ENCODE measurements around the gene LIMK1. TPM values are rescaled to one million over a fixed set of nuclear protein-coding genes. Genes with fewer than 3 reads are reported as not detected.
A peak's percentile ranks its signal among the peaks of the same experiment; 100 is the strongest.

Gene LIMK1
- total and polyA plus RNA-seq, 2 experiments from 2014 or later, result 13.0 to 96.5 TPM

GRCh38 chr7:74056096-74056915, 27.3 kb upstream of the LIMK1 start:
- H3K4me3 Mint-ChIP-seq, result no peak overlapping the region
- Histone ChIP-seq H3K79me2 (replicated peaks; ENCODE audit: insufficient read depth) (no peaks in the 10 kb centered on the region), H4K20me1 (replicated peaks; ENCODE audit: insufficient read depth) (no peaks in the 10 kb centered on the region), H3K9me2 (ENCODE audit: insufficient read depth) (no peaks in the 10 kb centered on the region), H3K4me1 (ENCODE audit: insufficient read depth) (peaks cover 10% of the 10 kb centered on the region), H3K4me2 (no peak overlapping the region), H3K36me3 (ENCODE audit: insufficient read depth) (no peaks in the 10 kb centered on the region), H3F3A (replicated peaks; ENCODE audit: low read depth) (no peaks in the 10 kb centered on the region), H3K27me3 (ENCODE audit: insufficient read depth) (no peaks in the 10 kb centered on the region), H3K4me3 (no peak overlapping the region), H2AFZ (peak overlapping the region; percentile 59), H3K27ac (ENCODE audit: low read depth) (no peak overlapping the region)
- no peak overlapping the region for H3K27ac Mint-ChIP-seq
- H3K27me3 Mint-ChIP-seq (ENCODE audit: insufficient read depth, low read depth, poor library complexity), result peaks cover 5% of the 10 kb centered on the region
- no peaks in the 10 kb centered on the region for H3K36me3 Mint-ChIP-seq (ENCODE audit: low read depth)
- H3K9me3 Mint-ChIP-seq, result no peaks in the 10 kb centered on the region
- H3K4me1 Mint-ChIP-seq, result peaks cover 8% of the 10 kb centered on the region
- TF ChIP-seq NANOG (IDR thresholded peaks at IDR 0.05; ENCODE audit: borderline replicate concordance), result no peak
- no peak for TF ChIP-seq CREB1 (CRISPR knock-in tag; IDR thresholded peaks at IDR 0.05; ENCODE audit: low read depth)
- no peak for TF ChIP-seq JUNB (IDR thresholded peaks at IDR 0.05; ENCODE audit: unreplicated experiment)
- ATAC-seq, result no peak
- no peak for DNase-seq (ENCODE audit: low spot score)

GRCh38 chr7:74057216-74057925, 26.2 kb upstream of the LIMK1 start:
- peaks cover under 1% of the 10 kb centered on the region for H3K4me1 ChIP-seq (ENCODE audit: insufficient read depth)
- no peaks in the 10 kb centered on the region for H3K9me2 ChIP-seq (ENCODE audit: insufficient read depth)
- DNase-seq (ENCODE audit: low spot score), result no peak
- no peaks in the 10 kb centered on the region for H4K20me1 ChIP-seq (replicated peaks; ENCODE audit: insufficient read depth)
- Mint-ChIP-seq H3K4me1 (peaks cover 1% of the 10 kb centered on the region; the same call in 2 of the 3 replicates), H3K4me3 (no peak overlapping the region), H3K9me3 (no peaks in the 10 kb centered on the region), H3K27ac (no peak overlapping the region), H3K27me3 (ENCODE audit: insufficient read depth, low read depth, poor library complexity) (peaks cover 11% of the 10 kb centered on the region), H3K36me3 (ENCODE audit: low read depth) (no peaks in the 10 kb centered on the region)
- no peak for ATAC-seq
- no peak overlapping the region for H3K4me2 ChIP-seq
- H2AFZ ChIP-seq, result no peak overlapping the region
- H3K27me3 ChIP-seq (ENCODE audit: insufficient read depth), result no peaks in the 10 kb centered on the region
- H3K27ac ChIP-seq (ENCODE audit: low read depth), result no peak overlapping the region
- no peaks in the 10 kb centered on the region for H3K36me3 ChIP-seq (ENCODE audit: insufficient read depth)
- no peaks in the 10 kb centered on the region for H3K79me2 ChIP-seq (replicated peaks; ENCODE audit: insufficient read depth)
- H3K4me3 ChIP-seq, result no peak overlapping the region
- no peaks in the 10 kb centered on the region for H3F3A ChIP-seq (replicated peaks; ENCODE audit: low read depth)
- no peak for TF ChIP-seq CTCF (conservative IDR thresholded peaks at IDR 0.05; ENCODE audit: low read depth in 2 of 2)
- TF ChIP-seq STAT1 (IDR thresholded peaks at IDR 0.05; ENCODE audit: unreplicated experiment), result no peak
- TF ChIP-seq CREB1 (CRISPR knock-in tag; IDR thresholded peaks at IDR 0.05; ENCODE audit: low read depth), result no peak
- TF ChIP-seq POLR2AphosphoS5 (IDR thresholded peaks at IDR 0.05; ENCODE audit: low read depth), result no peak
- TF ChIP-seq EZH2phosphoT487 (IDR thresholded peaks at IDR 0.05; ENCODE audit: unreplicated experiment), result no peak
- no peak for TF ChIP-seq REST (IDR thresholded peaks at IDR 0.05; ENCODE audit: unreplicated experiment)
- TF ChIP-seq ZNF114 (CRISPR knock-in tag; IDR thresholded peaks at IDR 0.05), result no peak
- TF ChIP-seq ETS1 (IDR thresholded peaks at IDR 0.05), result no peak
